OCI-LY7 (cell line): ENCODE measurements around the gene CSPG5.

Experiments used
- EZH2phosphoT487 ChIP-seq: fragments of 200-600 bp; sonication (generic); IDR thresholded peaks from 2 replicates; pipeline ENCODE4 v1.6.1; 2018; ENCODE audit warnings: low read depth, borderline replicate concordance, mild to moderate bottlenecking, mixed run types, antibody characterized with exemption, low read length, moderate library complexity, mixed read lengths
- TF ChIP-seq, protein P1 (sequence below): fragments of 200-600 bp; sonication (generic); conservative IDR thresholded peaks from 2 replicates; pipeline ENCODE4 v1.5.1; 2014; ENCODE audit warnings: mild to moderate bottlenecking, antibody characterized with exemption, low read length, moderate library complexity, mixed read lengths

DNA sequence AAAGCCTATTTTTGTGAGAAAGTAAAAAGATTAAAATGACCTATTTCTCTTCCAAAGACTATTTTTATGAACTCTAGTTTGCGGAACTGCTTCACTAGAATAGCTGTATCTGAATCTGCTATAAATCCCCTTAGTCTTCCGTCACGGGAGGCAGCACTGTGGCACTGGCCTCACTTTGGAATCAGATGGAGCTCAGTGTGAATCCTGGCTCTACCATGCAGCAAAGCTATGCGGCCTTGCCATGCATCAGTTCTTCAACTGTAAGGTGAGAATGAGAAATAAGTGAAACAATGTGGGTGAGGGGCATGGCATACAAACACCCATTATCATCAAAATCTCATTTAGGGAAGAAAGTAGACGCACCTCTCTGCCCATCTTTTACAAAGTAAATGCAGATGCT, 27.5 kb upstream of the CSPG5 start:
- TF ChIP-seq, protein P1, sequence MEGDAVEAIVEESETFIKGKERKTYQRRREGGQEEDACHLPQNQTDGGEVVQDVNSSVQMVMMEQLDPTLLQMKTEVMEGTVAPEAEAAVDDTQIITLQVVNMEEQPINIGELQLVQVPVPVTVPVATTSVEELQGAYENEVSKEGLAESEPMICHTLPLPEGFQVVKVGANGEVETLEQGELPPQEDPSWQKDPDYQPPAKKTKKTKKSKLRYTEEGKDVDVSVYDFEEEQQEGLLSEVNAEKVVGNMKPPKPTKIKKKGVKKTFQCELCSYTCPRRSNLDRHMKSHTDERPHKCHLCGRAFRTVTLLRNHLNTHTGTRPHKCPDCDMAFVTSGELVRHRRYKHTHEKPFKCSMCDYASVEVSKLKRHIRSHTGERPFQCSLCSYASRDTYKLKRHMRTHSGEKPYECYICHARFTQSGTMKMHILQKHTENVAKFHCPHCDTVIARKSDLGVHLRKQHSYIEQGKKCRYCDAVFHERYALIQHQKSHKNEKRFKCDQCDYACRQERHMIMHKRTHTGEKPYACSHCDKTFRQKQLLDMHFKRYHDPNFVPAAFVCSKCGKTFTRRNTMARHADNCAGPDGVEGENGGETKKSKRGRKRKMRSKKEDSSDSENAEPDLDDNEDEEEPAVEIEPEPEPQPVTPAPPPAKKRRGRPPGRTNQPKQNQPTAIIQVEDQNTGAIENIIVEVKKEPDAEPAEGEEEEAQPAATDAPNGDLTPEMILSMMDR: no peak
- no peak for TF ChIP-seq EZH2phosphoT487
